ENCODE data around the gene SDR39U1.

SDR39U1 gene

GRCh38 chr14:24443053-24443665 is 583 bp upstream of the SDR39U1 start:
- H3K4me3 ChIP-seq (ENCODE audit: low read depth, low read length) = peak overlapping the region; percentile 71
- TF ChIP-seq ZNF610 (tag by site-specific recombination; IDR thresholded peaks at IDR 0.05; ENCODE audit: borderline replicate concordance) (0 out of 2 replicates have a peak, but pooled peaks have one; percentile 18), ZFP3 (tag by site-specific recombination; IDR thresholded peaks at IDR 0.05; ENCODE audit: low read depth) (peak; percentile 73), ZNF624 (tag by site-specific recombination; IDR thresholded peaks at IDR 0.05) (no peak), ZBTB20 (tag by site-specific recombination; IDR thresholded peaks at IDR 0.05) (peak; percentile 99), PRDM1 (tag by site-specific recombination; IDR thresholded peaks at IDR 0.05) (0 out of 2 replicates have a peak, but pooled peaks have one; percentile 47), ZNF19 (tag by site-specific recombination; IDR thresholded peaks at IDR 0.05; ENCODE audit: low read depth) (no peak), ZBTB17 (tag by site-specific recombination; IDR thresholded peaks at IDR 0.05) (peak; percentile 55), HOXC10 (CRISPR knock-in tag; IDR thresholded peaks at IDR 0.05) (no peak), ZNF121 (tag by site-specific recombination; IDR thresholded peaks at IDR 0.05) (no peak), ZNF2 (tag by site-specific recombination; IDR thresholded peaks at IDR 0.05) (no peak), ZNF549 (tag by site-specific recombination; IDR thresholded peaks at IDR 0.05) (no peak), ZNF792 (tag by site-specific recombination; IDR thresholded peaks at IDR 0.05) (no peak), KLF8 (tag by site-specific recombination; IDR thresholded peaks at IDR 0.05) (peak; percentile 3; the same call in 1 of the 2 replicates), PRDM6 (tag by site-specific recombination; IDR thresholded peaks at IDR 0.05) (no peak), ZNF660 (tag by site-specific recombination; IDR thresholded peaks at IDR 0.05) (0 out of 2 replicates have a peak, but pooled peaks have one; percentile 16)
- H3K4me1 ChIP-seq (ENCODE audit: control insufficient read depth, insufficient read depth, low read length) = peaks cover 8% of the 10 kb centered on the region
- no peaks in the 10 kb centered on the region for H3K9me3 ChIP-seq (ENCODE audit: control insufficient read depth, insufficient read depth, low read depth, low read length)
- ChIA-PET CTCF (interaction anchor here (1.5 to 4.9 kb wide), 3 partner anchors 12 to 115 kb away, joined by 4 to 33 read pairs (median 11); no protein-coding TSS in a partner anchor), POLR2A (interaction anchor here (0.6 to 2.4 kb wide), 4 partner anchors 13 to 151 kb away, joined by 3 to 12 read pairs (median 4); partner anchors contain the start of genes CBLN3 and KHNYN)
- peak overlapping the region; percentile 93 for H3K27ac ChIP-seq (ENCODE audit: extremely low read depth, low read depth, low read length)
- peaks cover 5 to 33% of the 10 kb centered on the region in 2 experiments; a peak in 2 of 3 replicates for H3K36me3 ChIP-seq (ENCODE audit: control insufficient read depth in 2 of 2, insufficient read depth in 1 of 2, low read length in 2 of 2)

- H3K36me3 ChIP-seq (ENCODE audit: control insufficient read depth in 2 of 2, insufficient read depth in 1 of 2, low read length in 2 of 2) = peaks cover 5 to 46% of the 10 kb centered on the region in 2 experiments; a peak in 2 of 3 replicates
- H3K4me3 ChIP-seq (ENCODE audit: low read depth, low read length) = peak overlapping the region; percentile 61
- POLR2A ChIA-PET = interaction anchor here (0.7 to 2.4 kb wide), 9 partner anchors 11 to 200 kb away, joined by 3 to 40 read pairs (median 5); partner anchors contain the start of genes CBLN3, CIDEB, DHRS1 and KHNYN
- TF ChIP-seq ZBTB17 (tag by site-specific recombination; IDR thresholded peaks at IDR 0.05) (peak; percentile 86), ZNF140 (tag by site-specific recombination; IDR thresholded peaks at IDR 0.05) (no peak), SCRT2 (tag by site-specific recombination; IDR thresholded peaks at IDR 0.05) (0 out of 2 replicates have a peak, but pooled peaks have one; percentile 8), ZNF76 (tag by site-specific recombination; IDR thresholded peaks at IDR 0.05; ENCODE audit: borderline replicate concordance, low read depth) (peak; percentile 90), ZFP37 (tag by site-specific recombination; IDR thresholded peaks at IDR 0.05) (0 out of 2 replicates have a peak, but pooled peaks have one; percentile 12)
- H3K9me3 ChIP-seq (ENCODE audit: control insufficient read depth, insufficient read depth, low read depth, low read length) = no peaks in the 10 kb centered on the region
- peaks cover 8% of the 10 kb centered on the region for H3K4me1 ChIP-seq (ENCODE audit: control insufficient read depth, insufficient read depth, low read length)
- H3K27ac ChIP-seq (ENCODE audit: extremely low read depth, low read depth, low read length) = peak overlapping the region; percentile 93
- CTCF ChIA-PET = interaction anchor here (0.5 to 4.9 kb wide), 9 partner anchors 10 to 488 kb away, joined by 3 to 33 read pairs (median 4); partner anchors contain the start of genes ADCY4 and DHRS4
Measured at GRCh38 chr14:24441904-24442239, 704 bp downstream of the SDR39U1 start.

- Histone ChIP-seq H3K9me3 (ENCODE audit: control insufficient read depth, insufficient read depth, low read depth, low read length) (no peaks in the 10 kb centered on the region), H3K27ac (ENCODE audit: extremely low read depth, low read depth, low read length) (peak overlapping the region; percentile 93), H3K4me3 (ENCODE audit: low read depth, low read length) (peak overlapping the region; percentile 61), H3K4me1 (ENCODE audit: control insufficient read depth, insufficient read depth, low read length) (peaks cover 8% of the 10 kb centered on the region), H3K36me3 (ENCODE audit: control insufficient read depth in 2 of 2, insufficient read depth in 1 of 2, low read length in 2 of 2) (peaks cover 5 to 50% of the 10 kb centered on the region in 2 experiments; a peak in 2 of 3 replicates)
- POLR2A ChIA-PET = interaction anchor here (0.7 to 2.4 kb wide), 9 partner anchors 11 to 199 kb away, joined by 3 to 40 read pairs (median 5); partner anchors contain the start of genes CBLN3, CIDEB, DHRS1 and KHNYN
- CTCF ChIA-PET = interaction anchor here (0.5 to 4.9 kb wide), 12 partner anchors 10 to 488 kb away, joined by 3 to 33 read pairs (median 3); partner anchors contain the start of genes ADCY4, CIDEB and DHRS4
- TF ChIP-seq ZNF518A (tag by site-specific recombination; conservative IDR thresholded peaks at IDR 0.05; ENCODE audit: low read depth) (no peak), ZBTB44 (tag by site-specific recombination; IDR thresholded peaks at IDR 0.05) (no peak), ZNF571 (tag by site-specific recombination; IDR thresholded peaks at IDR 0.05) (no peak)
Measured at GRCh38 chr14:24441485-24441884, 1.1 kb downstream of the SDR39U1 start.
